ENCODE measurements around the gene OSGIN1.
A peak's percentile ranks its signal among the peaks of the same experiment; 100 is the strongest.

Gene OSGIN1

DNA sequence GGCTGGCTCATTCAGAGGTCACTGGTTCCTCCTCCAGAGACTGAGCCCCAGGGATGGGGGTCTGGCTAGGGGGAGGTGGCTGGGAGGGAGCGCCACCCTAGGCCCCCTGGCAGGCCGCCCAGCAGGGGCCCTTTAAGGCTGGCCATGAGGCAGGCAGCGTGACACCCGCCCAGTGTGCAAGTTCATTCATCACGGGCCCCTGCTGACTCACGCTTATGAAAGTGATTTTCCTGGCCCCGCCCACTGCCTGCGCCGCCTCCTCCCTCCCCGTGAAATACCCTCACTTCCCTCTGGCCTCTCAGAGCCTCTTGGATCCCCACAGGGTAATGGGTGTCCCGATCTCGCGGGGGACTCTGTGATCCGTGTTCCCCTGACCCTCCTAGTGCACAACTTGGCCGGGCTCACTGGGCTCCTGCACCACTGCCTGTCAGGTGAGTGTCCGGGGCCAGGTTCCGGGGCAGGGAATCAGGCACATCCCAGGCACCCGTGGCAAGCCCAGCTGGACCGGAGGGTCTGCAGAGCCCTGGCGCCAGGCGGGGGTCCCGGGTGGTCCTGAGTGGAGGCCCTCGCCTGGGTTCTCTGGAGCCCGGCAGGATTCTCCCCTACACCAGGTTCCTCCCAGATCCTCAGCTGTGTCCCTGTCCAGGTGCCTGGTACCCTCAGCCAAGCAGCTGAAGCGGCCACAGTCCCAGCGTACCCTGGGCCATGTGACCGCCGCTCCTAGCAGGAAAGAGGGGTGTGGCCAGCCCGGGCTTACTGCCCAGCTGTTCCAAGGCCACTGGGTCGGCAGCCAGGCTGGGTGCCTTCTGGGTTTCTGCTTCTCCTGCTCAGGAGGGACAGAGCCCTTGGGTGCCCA, at the start of gene OSGIN1:
OSGIN1 (plus strand) TSS at position 301 of the 856 bp plus-strand sequence. CDS start 4,432 bp downstream, outside the sequence.
- peak within 1 kb of the TSS; percentile 81 for H3K27ac ChIP-seq

DNA sequence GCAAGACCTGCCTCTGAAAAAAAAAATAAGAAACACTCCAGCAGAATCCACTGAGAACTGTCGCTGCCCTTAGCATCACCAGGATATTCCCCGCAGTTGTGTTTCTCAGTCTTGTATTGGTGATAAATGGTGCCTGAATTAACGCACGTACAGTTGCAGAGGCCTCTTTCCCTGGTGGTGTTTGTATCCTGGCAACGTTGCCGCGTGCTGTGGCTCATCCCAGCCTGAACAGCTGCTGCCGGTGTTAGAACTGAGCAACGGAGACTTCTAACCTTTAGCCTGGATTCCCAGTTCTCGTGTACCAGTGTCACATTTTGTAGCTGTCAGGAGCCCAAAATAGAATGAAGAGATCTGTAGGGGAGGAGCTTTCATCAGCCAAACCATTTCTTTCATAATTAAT, 49.3 kb upstream of the OSGIN1 start:
- H3K27ac ChIP-seq, result no peak overlapping the region
- TF ChIP-seq, protein P1, sequence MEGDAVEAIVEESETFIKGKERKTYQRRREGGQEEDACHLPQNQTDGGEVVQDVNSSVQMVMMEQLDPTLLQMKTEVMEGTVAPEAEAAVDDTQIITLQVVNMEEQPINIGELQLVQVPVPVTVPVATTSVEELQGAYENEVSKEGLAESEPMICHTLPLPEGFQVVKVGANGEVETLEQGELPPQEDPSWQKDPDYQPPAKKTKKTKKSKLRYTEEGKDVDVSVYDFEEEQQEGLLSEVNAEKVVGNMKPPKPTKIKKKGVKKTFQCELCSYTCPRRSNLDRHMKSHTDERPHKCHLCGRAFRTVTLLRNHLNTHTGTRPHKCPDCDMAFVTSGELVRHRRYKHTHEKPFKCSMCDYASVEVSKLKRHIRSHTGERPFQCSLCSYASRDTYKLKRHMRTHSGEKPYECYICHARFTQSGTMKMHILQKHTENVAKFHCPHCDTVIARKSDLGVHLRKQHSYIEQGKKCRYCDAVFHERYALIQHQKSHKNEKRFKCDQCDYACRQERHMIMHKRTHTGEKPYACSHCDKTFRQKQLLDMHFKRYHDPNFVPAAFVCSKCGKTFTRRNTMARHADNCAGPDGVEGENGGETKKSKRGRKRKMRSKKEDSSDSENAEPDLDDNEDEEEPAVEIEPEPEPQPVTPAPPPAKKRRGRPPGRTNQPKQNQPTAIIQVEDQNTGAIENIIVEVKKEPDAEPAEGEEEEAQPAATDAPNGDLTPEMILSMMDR (IDR thresholded peaks at IDR 0.05), result no peak
- no peak for TF ChIP-seq ZFX (IDR thresholded peaks at IDR 0.05; ENCODE audit: borderline replicate concordance)

More for the DNA sequence above, at the start of gene OSGIN1:
- TF ChIP-seq, protein P1 (IDR thresholded peaks at IDR 0.05), result no peak
- TF ChIP-seq ZFX (IDR thresholded peaks at IDR 0.05; ENCODE audit: borderline replicate concordance), result no peak

GRCh38 chr16:83906683-83907082, 46.4 kb upstream of the OSGIN1 start:
- no peak overlapping the region for H3K27ac ChIP-seq
- TF ChIP-seq ZFX (IDR thresholded peaks at IDR 0.05; ENCODE audit: borderline replicate concordance), result no peak
- TF ChIP-seq, protein P1 (IDR thresholded peaks at IDR 0.05), result no peak

GRCh38 chr16:83907111-83907510, 45.9 kb upstream of the OSGIN1 start:
- TF ChIP-seq ZFX (IDR thresholded peaks at IDR 0.05; ENCODE audit: borderline replicate concordance), result no peak
- TF ChIP-seq, protein P1 (IDR thresholded peaks at IDR 0.05), result no peak
- H3K27ac ChIP-seq, result no peak overlapping the region

DNA sequence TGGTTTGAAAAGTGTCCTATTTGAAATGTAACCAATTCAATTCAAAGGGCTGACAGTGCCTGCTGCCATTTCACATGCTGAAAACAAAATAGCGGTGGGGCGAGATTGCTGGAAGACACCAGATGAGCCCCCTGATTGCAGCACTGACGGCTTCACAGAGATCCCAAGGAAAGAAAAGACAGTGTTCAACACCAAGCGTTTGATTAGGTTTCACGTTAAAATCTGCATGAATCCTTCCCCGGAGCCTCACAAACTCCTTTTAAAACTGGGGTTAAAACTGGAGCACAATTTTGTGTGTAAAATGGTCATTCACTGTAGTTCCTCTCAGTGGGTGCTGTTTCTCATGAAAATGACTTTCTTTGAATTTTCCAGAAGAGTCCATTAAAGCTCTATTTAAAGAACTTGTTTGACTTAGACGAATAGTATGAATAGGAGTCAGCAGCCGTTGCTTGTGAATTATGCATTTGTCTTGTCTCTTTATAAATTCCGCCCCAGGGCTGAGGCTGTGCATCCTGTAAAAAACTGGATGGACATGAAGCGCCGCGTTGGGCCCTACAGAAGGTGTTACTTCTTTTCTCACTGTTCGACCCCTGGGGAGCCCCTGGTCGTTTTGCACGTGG, 45.3 kb upstream of the OSGIN1 start:
- TF ChIP-seq ZFX (IDR thresholded peaks at IDR 0.05; ENCODE audit: borderline replicate concordance), result no peak
- TF ChIP-seq, protein P1 (IDR thresholded peaks at IDR 0.05), result no peak
- no peak overlapping the region for H3K27ac ChIP-seq

DNA sequence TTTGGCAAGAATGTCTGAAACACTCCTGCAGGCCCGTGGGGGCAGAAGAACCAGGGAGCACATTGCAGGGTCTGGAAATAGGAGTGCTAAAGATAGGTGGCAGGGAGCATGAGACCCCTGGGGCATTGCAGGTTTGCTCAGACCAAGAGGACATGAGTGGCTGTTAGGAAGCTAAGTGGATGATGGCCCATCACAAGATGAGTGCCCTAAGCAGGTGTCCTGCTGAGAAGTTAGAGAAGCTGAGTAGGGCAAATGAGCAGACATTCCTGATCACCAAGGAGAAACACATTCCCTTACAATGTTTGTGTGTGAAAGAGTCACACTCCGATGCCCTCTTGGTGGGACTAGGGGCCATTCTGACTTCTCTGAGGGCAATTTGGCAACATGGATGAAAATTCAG, 44.2 kb upstream of the OSGIN1 start:
- TF ChIP-seq ZFX (IDR thresholded peaks at IDR 0.05; ENCODE audit: borderline replicate concordance), result no peak
- TF ChIP-seq, protein P1 (IDR thresholded peaks at IDR 0.05), result no peak
- H3K27ac ChIP-seq, result no peak overlapping the region

- no peak overlapping the region for H3K27ac ChIP-seq
- TF ChIP-seq, protein P1 (IDR thresholded peaks at IDR 0.05), result no peak
- TF ChIP-seq ZFX (IDR thresholded peaks at IDR 0.05; ENCODE audit: borderline replicate concordance), result no peak
These were observed 41.8 kb upstream of the OSGIN1 start for GRCh38 chr16:83911290-83911689.
